ENCODE data around the gene PCAT7.

The PCAT7 gene

GRCh38 chr9:94610181-94610606 lies 55.3 kb downstream of the PCAT7 start:
- POLR2A ChIA-PET: no interaction called here

GRCh38 chr9:94611638-94612068 lies 56.8 kb downstream of the PCAT7 start:
- Histone ChIP-seq H3K4me3 (ENCODE audit: low read depth, low read length) (no peak overlapping the region), H3K36me3 (ENCODE audit: control insufficient read depth in 2 of 2, insufficient read depth in 1 of 2, low read length in 2 of 2) (no peaks in the 10 kb centered on the region), H3K27ac (ENCODE audit: extremely low read depth, low read depth, low read length) (no peak overlapping the region), H3K9me3 (ENCODE audit: control insufficient read depth, insufficient read depth, low read depth, low read length) (no peaks in the 10 kb centered on the region), H3K4me1 (ENCODE audit: control insufficient read depth, insufficient read depth, low read length) (no peaks in the 10 kb centered on the region)
- ChIA-PET POLR2A (no interaction called here), CTCF (interaction anchor here (0.9 kb wide), 1 partner anchor 11 kb away, joined by 4 read pairs; no protein-coding TSS in a partner anchor)
- TF ChIP-seq ZNF221 (tag by site-specific recombination; IDR thresholded peaks at IDR 0.05; ENCODE audit: borderline replicate concordance) (no peak), REST (tag by site-specific recombination; IDR thresholded peaks at IDR 0.05) (no peak)

More at GRCh38 chr9:94610181-94610606, 55.3 kb downstream of the PCAT7 start:
- TF ChIP-seq ZNF658 (tag by site-specific recombination; IDR thresholded peaks at IDR 0.05) (no peak), ZFP37 (tag by site-specific recombination; IDR thresholded peaks at IDR 0.05) (no peak), BCL11B (tag by site-specific recombination; IDR thresholded peaks at IDR 0.05; ENCODE audit: low read depth) (no peak), ZNF23 (tag by site-specific recombination; IDR thresholded peaks at IDR 0.05; ENCODE audit: borderline replicate concordance) (no peak), ZNF701 (tag by site-specific recombination; IDR thresholded peaks at IDR 0.05) (no peak), ZNF626 (tag by site-specific recombination; IDR thresholded peaks at IDR 0.05) (no peak), ZNF221 (tag by site-specific recombination; IDR thresholded peaks at IDR 0.05; ENCODE audit: borderline replicate concordance) (no peak), IKZF3 (tag by site-specific recombination; IDR thresholded peaks at IDR 0.05) (no peak), ZBTB44 (tag by site-specific recombination; IDR thresholded peaks at IDR 0.05) (no peak), ZNF473 (tag by site-specific recombination; IDR thresholded peaks at IDR 0.05) (no peak), ZNF324 (tag by site-specific recombination; IDR thresholded peaks at IDR 0.05) (no peak), ZNF302 (tag by site-specific recombination; IDR thresholded peaks at IDR 0.05; ENCODE audit: low read depth) (no peak), ZFP41 (tag by site-specific recombination; IDR thresholded peaks at IDR 0.05; ENCODE audit: borderline replicate concordance) (no peak), ZNF580 (tag by site-specific recombination; IDR thresholded peaks at IDR 0.05) (no peak), TCF7L2 (IDR thresholded peaks at IDR 0.05; ENCODE audit: borderline replicate concordance, low read depth, low read length) (no peak), ZNF157 (tag by site-specific recombination; IDR thresholded peaks at IDR 0.05) (no peak), ZBTB1 (tag by site-specific recombination; IDR thresholded peaks at IDR 0.05) (no peak), SETDB1 (IDR thresholded peaks at IDR 0.05; ENCODE audit: insufficient read length, low read length) (no peak), ZNF121 (tag by site-specific recombination; IDR thresholded peaks at IDR 0.05) (no peak), ZNF138 (tag by site-specific recombination; IDR thresholded peaks at IDR 0.05; ENCODE audit: borderline replicate concordance) (no peak)
- CTCF ChIA-PET: no interaction called here
- no peaks in the 10 kb centered on the region for H3K36me3 ChIP-seq (ENCODE audit: control insufficient read depth in 2 of 2, insufficient read depth in 1 of 2, low read length in 2 of 2)
- H3K9me3 ChIP-seq (ENCODE audit: control insufficient read depth, insufficient read depth, low read depth, low read length): no peaks in the 10 kb centered on the region
- no peak overlapping the region for H3K4me3 ChIP-seq (ENCODE audit: low read depth, low read length)
- no peaks in the 10 kb centered on the region for H3K4me1 ChIP-seq (ENCODE audit: control insufficient read depth, insufficient read depth, low read length)
- no peak overlapping the region for H3K27ac ChIP-seq (ENCODE audit: extremely low read depth, low read depth, low read length)

Data from HEK293 (cell line).